Daoy (cell line): ENCODE data around the gene PDP2. TPM values are rescaled to one million over a fixed set of nuclear protein-coding genes. Genes with fewer than 3 reads are reported as not detected.
"Not testable (repeated sequence)": the region's sequence is repeated elsewhere in the genome, so short reads cannot be mapped to it uniquely, and the experiment has no call there.

ENCODE experiments used
- DNase-seq: peaks from one replicate; pipeline ENCODE4 v3.0.0-alpha.2; 2015; ENCODE audit warnings: low read depth
- total RNA-seq: library from RNA; depleted of rRNA; stranded (reverse); fragments of >200 nt; shearing (Covaris generic); gene quantifications from 2 replicates; pipeline ENCODE4 v1.2.3, GENCODE V29; 2014

PDP2 gene
- total RNA-seq, 1 experiment from 2014 or later, result 2.7 TPM

DNA sequence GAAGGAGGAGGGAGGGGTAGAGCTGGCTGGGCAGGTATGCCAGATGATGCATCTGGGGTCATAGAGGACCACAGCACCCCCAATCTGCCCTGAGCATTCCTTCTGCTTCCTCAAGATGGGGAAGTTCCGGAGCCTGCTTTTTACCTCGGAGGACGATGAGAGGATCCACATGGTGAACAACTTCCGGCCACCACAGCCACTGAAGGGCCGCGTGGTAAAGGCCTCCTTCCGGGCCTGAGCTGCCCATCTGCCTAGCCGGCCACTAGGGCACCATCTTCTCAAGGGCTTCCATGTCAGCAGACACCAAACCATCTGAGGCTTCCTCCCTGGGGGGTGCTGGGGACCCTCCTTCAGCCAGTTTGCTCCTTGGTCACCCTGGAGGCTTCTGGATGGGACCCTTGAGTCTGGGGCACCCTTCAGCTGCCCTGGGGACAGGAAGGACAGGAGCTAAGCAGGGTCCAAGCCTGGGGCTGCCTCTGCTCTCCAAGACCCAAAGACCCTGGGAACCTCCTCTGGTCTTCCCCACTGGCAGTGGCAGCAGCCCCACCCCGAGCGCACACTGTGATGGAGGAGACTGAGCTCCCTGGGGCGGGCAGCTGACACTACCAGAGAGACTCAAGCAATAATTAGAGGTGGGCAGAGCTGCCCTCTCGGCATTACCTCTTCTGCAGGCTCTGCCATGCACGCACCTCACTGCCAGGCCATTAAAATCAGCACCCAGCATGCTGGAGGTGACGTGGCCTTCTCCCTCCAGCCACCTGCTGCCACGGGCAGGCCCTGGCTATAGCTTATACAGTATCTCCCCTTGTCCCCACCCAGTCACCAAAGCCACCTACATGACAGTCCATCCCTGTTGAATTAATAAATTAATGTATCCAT lies 26.8 kb upstream of the PDP2 start:
- DNase-seq, result no peak

DNA sequence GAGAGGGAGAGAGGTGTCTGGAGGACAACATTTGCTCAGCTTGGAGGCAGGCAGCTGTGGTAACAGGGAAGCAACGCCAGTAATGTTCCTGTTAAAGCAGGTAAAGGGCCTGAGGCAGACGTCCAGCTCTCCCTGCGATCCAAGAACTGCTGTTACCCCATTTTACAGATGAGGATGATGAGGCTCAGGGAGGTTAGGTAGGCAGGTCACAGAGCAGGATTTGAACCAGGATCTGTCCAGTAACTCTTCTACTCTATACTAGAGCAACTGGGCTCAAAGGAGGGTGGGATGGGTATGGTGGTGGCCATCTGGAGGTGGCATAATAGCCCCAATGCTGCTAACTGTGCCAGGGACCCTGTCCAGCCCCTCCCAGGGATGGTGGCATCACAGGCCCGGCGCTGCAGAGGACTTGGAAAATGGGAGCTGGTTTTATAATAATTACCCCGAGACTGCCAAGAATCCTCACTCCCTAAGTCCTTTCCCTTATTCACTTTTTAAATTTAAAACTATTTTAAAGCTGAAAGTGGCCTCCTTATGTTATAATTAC lies 24.1 kb upstream of the PDP2 start:
- DNase-seq, result no peak

DNA sequence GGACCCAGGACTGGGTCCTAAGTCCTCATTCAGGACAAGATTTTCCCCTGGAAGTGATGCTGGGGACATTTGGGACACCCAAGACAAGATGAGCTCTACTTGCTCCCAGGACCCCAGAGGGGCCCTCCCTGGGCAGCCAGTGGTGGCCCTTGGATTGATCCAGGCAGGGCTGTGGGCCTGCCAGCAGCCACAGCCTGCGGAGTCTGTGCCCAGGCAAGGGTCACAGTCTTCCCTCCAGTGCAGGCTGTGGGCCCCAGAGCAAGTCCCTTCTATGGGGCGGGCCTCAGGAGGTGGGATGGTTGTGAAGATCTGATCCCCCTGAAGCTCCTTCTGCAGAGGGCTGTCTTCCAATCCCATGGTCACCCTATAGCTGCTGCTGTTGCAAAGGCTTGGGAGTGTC lies 23.5 kb upstream of the PDP2 start:
- no peak for DNase-seq

DNA sequence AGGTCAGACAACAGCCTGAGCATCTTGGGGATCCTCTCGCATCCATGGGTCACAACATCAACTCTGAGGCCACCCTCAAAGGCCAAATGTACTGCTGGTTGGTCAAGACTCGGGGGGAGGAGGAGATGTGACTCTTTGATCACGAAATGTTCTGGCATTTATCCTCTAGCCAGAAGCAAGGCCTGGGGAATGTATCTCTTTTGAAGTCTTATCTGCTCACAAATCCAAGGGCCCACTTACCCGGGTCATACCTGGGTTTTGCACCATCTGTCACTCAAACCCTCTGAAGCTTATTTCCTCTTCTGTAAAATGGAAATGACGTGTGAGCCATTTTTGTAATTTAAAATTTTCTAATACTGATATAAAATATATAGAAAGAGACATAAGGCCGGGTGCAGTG lies 22.9 kb upstream of the PDP2 start:
- DNase-seq, result no peak

DNA sequence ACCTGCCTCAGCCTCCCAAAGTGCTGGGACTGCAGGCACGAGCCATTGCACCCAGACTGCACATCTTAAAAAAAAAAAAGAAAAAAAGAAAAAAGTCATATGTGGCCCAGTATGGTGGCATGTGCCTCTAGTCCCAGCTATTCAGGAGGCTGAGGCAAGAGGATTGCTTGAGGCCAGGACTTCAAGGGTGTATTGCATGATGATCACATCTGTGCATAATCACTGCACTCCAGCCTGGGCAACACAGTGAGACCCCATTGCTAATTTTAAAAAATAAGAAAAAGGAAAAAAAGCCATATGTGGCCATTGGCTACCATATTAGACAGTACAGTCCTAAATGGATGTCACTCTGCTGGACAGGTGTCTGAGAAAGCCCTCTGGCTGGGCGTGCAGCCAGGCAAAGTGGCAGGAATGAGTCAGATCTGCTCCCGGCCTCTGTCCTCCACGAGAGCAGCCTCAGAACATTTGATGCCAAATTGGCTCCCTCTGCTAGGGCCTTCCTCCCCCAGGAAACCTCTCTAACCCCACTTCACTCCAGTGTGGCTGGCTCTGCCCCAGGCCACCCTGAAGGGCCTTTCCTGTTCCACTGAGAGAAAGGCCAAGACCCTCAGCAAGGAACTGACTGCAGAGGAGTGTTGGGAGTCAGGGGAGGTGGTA lies 21.4 kb upstream of the PDP2 start:
- DNase-seq, result peak; percentile 67

DNA sequence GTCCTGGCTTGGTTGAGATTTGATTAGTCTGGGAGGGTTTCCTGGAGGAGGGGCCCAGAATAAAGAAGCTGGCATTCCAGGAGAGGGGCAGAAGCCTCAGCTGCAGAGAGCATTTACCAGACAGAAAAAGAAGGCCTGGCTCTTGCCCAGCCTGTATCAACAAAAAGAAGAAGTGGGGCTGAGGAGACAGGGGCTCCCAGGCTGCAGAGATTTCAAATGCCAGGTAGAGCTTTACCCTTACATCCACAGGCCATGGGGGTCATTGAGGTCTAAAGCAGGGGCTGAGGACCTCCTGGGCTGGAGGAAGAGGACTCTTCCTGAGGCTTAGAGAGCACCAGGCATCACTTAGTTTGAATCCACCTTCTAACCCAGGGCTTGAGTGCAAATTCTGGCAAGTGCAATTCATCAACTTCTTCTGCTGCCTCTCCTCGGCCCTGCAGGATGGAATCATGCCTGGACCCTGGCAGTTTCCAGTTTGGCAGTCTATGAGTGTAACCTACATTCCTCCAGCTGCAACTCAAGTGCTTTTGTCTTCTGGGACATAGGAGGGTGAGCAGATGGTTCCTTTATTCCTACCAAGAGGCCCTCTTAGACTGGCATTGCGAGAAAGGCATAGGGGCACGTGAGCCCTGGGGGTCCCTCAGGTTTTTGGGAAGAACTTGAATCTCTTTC lies 20.8 kb upstream of the PDP2 start:
- no peak for DNase-seq

DNA sequence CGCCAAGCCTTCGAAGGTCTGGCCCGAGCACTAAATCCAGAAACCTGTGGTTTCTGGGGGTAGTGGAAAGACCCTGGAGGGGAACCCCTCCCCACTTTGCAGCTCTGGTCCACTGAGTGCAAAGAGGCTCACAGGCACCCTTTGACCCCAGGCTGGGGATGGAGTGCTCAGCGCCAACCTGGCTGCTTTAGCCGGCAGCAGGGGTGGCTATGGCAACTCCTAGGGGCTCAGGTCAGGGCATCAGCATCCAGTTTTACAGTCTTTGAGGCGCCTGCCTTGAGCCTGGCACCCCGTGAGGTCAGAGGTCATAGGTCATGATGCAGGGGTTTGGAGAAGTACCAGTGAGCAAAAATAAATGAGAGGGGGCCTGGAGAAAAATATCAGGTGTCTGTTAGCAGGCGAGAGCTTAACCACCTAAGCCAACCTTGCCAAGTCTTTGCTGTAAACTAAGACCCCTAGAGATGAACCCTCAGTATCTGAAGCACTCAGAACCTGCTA lies 18.2 kb upstream of the PDP2 start:
- no peak for DNase-seq

DNA sequence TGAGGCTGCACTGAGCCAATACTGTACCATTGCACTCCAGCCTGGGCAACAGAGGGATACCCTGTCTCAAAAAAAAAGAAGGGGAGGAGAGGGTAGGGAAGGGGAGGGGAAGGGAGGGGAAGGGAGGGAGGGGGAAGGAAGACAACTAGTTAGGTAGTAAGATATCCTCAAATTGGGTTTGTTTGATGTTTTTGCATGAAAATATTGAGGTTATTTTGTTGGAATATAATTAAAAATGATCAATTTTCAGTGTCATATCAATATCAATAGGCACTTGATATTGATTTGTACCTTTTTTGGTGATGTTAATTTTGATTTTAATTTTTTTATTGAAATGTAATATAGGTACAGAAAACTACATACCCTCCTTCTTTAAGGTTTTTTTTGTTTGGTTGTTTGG lies 16.6 kb upstream of the PDP2 start:
- no peak for DNase-seq

DNA sequence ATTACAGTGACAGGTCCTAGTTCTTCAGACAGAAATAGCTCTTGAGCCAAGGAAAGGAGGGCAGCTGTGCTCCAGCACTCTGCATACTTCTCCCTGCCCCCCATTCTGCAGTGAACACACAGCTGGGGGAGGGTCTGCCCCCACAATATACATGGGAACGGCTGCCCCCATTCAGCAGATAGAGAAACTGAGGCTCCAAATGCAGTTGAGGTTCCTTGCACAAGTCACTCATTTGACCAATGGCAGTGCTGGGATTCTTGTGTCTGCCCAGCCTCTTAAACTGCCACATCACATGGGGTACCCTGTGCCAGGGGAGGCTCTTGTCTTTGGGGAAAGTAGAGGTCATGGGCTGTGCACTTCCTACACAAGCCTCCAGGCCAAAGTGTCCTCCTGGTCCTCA lies 10.9 kb upstream of the PDP2 start:
- DNase-seq, result no peak

DNA sequence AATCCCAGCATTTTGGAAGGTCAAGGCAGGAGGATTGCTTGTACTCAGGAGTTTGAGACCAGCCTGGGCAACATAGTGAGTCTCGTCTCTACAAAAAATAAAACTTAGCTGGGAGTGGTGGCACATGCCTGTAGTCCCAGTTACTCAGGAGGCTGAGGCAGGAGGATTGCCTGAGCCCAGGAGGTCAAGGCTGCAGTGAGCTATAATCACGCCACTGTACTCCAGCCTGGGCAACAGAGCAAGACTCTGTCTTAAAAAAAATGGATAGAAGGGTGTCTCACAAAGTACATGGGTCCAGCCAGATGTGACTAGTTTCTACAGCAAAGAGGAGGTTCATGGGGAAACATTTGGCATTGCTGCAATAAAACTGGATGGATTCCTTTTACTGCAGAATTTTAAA lies 9.0 kb upstream of the PDP2 start:
- not testable (repeated sequence) for DNase-seq

DNA sequence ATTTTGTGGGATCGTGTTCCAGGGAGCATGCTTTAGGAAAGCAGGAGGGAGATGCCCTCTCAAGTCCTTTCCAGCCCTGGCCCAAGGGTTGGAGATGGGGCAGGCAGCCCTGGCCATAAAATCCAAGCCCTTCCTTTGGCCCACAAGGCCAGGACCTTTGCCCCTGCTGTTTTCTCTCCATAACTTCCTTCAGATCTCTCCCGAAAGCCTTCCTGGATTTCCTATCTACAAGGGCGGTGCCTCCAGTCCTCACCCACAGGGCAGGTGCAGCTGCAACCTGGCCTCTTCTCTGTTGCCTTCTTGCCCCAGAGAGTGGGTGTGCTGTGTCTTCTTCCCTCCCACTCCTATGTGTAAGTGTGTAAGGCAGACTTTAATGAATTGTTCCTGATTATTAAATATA lies 8.5 kb upstream of the PDP2 start:
- no peak for DNase-seq

DNA sequence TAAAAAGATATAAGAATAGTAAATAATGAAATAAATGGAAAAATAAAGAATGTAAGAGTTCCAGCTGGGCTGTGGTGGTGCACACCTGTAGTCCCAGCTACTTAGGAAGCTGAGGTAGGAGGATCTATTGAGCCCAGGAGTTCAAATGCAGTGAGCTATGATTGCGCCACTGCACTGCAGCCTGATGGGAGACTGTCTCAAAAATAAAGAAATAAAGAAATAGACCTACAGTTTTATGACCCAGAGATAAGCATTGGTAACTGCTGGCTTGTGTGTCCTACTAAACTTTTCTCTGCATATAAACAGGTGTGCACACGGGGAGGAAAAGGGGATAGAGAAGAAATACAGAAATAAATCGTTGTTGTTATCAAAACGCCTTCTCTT lies 7.8 kb upstream of the PDP2 start:
- DNase-seq, result no peak

DNA sequence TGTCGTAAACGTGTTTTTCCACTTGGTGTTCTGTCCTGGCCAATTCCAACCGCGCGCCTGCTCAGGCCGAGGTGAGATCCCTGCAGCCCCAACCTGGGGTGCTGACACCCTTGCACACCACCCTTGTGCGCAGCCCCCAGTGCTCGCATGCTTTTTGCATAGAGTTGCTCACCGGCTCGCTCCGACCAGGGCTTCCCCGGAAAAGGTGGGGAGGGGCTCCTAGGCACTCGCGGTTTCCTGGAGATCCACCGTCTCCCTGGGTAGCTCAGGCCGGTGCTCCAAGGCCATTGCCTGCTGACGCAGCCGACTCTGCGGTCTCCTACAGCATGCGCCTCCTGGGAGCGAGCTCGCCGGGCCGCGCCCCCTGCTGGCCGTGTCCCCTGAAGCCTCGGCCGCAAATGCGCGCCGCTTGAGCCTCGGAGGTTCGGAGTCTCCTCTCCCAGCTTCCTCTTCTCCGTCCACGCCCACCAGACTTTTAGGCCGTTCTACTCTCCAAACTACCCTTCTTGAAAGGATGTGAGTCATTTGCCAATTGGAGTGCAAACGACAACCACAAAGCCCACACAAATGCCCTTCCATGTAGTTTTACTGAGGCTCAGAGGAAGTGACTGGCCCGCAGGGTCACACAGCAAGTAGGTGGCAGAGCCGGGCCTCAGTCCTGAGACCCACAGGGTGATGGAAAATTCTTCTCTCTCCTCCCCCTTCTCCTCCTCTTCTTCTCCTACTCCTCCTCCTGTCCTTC lies 7.2 kb upstream of the PDP2 start:
- DNase-seq, result peak; percentile 99

DNA sequence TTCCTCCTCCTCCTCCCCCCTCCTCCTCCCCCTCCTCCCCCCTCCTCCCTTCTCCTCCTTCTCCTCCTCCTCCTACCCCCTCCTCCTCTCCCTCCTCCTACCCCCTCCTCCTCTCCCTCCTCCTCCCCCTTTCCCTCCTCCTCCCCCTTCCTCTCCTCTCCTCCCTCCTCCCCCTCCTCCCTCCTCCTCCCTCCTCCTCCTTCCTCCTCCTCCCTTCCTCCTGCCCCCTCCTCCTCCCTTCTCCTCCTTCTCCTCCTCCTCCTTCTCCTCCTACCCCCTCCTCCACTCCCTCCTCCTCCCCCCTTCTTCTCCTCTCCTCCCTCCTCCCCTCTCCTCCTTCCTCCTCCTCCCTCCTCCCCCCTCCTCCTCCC lies 6.6 kb upstream of the PDP2 start:
- no peak for DNase-seq

DNA sequence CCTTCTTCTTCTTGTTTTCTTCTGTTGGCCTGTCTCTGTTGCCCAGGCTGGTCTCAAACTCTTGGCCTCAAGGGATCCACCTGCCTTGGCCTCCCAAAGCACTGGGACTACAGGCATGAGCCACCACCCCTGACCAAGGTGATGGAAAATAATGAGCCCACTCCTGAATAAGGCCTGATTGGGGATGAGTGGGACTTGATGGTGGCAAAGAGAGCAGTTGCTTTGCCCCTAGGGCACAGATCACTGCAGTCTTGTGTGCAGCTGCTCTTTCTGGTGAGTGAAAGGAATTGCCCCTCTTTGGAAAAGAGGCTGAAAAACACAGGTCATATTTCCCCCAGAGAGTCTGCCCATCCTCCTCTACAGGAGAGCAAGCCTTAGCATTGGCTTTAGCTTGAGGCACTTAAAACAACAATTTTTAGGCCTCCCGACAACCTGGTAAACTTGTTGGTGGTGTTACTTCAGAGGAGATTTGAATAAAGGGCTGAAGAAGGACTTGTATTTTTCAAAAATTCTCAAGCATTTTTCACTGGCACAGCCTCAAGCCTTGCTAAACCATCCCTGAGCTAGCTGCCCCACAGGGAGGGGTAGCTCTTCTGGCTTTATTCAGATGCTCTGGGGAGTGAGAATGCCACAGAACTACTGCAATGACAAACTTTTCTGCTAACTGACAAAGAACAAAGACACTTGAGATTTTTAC lies 6.1 kb upstream of the PDP2 start:
- DNase-seq, result peak; percentile 39

DNA sequence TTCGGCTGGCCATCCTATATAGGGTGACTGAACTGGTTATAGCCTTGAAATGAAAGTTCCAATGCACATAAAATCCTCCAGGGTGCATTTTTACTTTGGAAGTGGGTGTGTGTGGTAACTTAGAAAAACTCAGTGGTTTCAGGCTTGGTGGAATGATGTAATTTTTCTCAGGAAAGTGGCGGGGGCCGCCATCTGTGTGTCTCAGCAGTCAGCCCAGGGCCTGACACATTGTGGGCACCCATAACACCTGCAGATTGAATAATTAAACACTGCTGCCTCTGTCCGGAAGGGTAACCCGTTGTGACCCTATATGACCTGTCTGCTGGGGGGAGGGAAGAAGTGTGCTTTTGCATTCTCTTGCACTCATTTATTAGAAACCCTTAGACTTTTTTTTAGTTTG lies 2.2 kb upstream of the PDP2 start:
- DNase-seq, result peak; percentile 19

DNA sequence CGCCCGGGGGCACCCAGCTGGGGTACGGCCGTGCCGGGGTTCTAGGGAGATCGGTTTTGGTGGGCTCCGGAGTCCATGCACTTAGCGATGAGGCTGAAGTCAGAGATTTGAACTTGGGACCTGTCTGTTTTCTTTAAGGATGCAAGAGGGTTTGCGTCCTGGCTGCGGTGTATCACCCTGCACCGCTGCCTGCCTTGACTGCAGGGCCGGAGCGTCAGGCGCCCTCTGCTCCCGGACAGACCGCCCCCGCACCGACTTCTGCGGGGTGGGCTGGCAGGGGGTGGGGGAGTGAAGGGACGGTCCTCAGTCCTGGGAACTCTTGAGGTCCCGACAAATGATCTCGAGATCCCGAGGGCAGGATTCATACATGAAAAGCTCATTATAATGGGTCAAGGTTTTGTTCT lies 701 bp downstream of the PDP2 start:
- DNase-seq, result no peak

DNA sequence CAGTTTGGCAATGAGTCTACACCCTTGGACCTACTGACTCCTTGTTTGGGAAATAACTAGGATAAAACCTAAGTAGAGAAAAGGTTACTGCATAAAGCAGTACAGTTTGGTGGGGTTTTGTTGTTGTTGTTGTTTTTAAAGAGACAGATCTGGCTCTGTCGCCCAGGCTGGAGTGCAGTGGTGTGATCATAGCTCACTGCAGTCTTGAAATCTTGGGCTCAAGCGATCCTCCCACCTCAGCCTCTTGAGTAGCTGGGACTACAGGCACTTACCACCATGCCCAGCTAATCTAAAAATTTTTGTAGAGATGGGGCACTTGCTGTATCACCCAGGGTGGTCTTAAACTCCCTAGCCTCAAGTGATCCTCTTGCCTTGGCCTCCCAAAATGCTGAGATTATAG lies 1.2 kb downstream of the PDP2 start:
- no peak for DNase-seq

DNA sequence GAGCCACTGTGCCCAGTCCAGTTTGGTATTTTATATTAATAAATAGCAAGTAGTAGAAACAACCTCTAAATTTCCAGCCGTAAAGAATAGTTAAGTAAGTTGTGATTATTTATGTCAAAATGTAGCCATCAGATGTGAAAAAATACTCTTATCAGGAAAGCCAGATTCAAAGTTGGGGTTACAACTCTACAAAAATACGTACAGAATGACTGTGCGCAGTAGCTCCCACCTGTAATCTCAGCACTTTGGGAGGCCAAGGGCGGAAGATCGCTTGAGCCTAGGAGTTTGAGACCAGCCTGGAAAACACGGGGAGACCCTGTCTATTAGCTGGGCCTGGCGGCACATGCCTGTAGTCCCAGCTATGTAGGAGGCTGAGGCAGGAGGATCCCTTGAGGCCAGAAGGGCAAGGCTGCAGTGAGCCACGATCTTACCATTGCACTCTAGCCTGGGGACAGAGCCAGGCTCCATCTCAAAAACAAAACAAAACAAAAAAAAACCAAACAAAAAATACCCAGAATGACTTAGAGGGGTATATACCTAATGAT lies 1.7 kb downstream of the PDP2 start:
- DNase-seq, result no peak

DNA sequence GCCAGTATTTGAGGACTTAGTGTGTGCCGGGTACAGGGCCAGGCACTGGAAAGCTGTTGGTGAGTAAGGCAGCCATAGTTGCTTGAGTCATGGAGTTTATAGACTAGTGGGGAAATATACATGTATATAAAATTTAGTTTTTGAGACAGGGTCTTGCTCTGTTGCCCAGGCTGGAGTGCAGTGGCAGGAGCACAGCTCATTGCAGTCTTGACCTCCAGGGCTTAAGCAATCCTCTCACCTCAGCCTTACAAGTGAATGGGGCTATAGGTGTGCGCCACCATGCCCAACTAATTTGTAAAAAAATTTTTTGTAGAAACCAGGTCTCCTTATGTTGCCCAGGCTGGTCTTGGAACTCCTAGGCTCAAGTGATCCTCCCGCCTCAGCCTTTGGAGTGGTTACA lies 2.4 kb downstream of the PDP2 start:
- DNase-seq, result no peak

DNA sequence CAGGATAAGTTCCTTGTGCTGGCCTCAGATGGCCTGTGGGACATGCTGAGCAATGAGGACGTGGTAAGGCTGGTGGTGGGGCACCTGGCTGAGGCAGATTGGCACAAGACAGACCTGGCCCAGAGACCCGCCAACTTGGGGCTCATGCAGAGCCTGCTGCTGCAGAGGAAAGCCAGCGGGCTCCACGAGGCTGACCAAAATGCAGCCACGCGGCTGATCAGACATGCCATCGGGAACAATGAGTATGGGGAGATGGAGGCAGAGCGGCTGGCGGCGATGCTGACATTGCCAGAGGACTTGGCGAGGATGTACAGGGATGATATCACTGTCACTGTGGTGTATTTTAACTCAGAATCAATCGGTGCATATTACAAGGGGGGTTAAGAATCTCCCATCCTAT lies 5.2 kb downstream of the PDP2 start:
- no peak for DNase-seq
